Stimulated activated naive CD8-positive, alpha-beta T cell treated with anti-CD3 and anti-CD28 coated beads, Interleukin-15, Interleukin-2, amounts not matched to agents 100 ng/mL and 50 ng/mL, for 24 hours (primary cell): ENCODE results near the gene EDNRA.

ENCODE experiments used
- H3K27ac Mint-ChIP-seq: one replicate; pipeline ENCODE4 v1.8.0; 2021; ENCODE audit warnings: mild to moderate bottlenecking, mixed read lengths
- H3K27me3 Mint-ChIP-seq: one replicate; pipeline ENCODE4 v1.8.0; 2021; ENCODE audit warnings: mixed read lengths
- H3K36me3 Mint-ChIP-seq: one replicate; pipeline ENCODE4 v1.8.0; 2021; ENCODE audit warnings: low read depth, mixed read lengths
- H3K4me1 Mint-ChIP-seq: one replicate; pipeline ENCODE4 v1.8.0; 2021; ENCODE audit warnings: low read depth, mixed read lengths
- H3K4me3 Mint-ChIP-seq: one replicate; pipeline ENCODE4 v1.8.0; 2021; ENCODE audit warnings: mild to moderate bottlenecking, mixed read lengths
- H3K9me3 Mint-ChIP-seq: one replicate; pipeline ENCODE4 v1.8.0; 2021; ENCODE audit warnings: mixed read lengths

EDNRA gene

GRCh38 chr4:147487616-147488015 lies 6.7 kb downstream of the EDNRA start:
- peaks cover 2% of the 10 kb centered on the region for H3K27me3 Mint-ChIP-seq
- no peaks in the 10 kb centered on the region for H3K36me3 Mint-ChIP-seq
- H3K4me3 Mint-ChIP-seq, result no peak overlapping the region
- H3K9me3 Mint-ChIP-seq, result no peaks in the 10 kb centered on the region
- H3K4me1 Mint-ChIP-seq, result no peaks in the 10 kb centered on the region
- H3K27ac Mint-ChIP-seq, result no peak overlapping the region

GRCh38 chr4:147488556-147488955 lies 7.7 kb downstream of the EDNRA start:
- Mint-ChIP-seq H3K9me3 (no peaks in the 10 kb centered on the region), H3K27ac (no peak overlapping the region), H3K27me3 (no peaks in the 10 kb centered on the region), H3K36me3 (no peaks in the 10 kb centered on the region), H3K4me3 (no peak overlapping the region), H3K4me1 (no peaks in the 10 kb centered on the region)

- Mint-ChIP-seq H3K27me3 (peaks cover 4% of the 10 kb centered on the region), H3K4me3 (no peak overlapping the region), H3K27ac (no peak overlapping the region), H3K36me3 (no peaks in the 10 kb centered on the region), H3K9me3 (peaks cover 3% of the 10 kb centered on the region), H3K4me1 (no peaks in the 10 kb centered on the region)
These were observed 10.2 kb downstream of the EDNRA start for GRCh38 chr4:147491086-147491485.

- Mint-ChIP-seq H3K27me3 (peaks cover 4% of the 10 kb centered on the region), H3K4me1 (no peaks in the 10 kb centered on the region), H3K4me3 (no peak overlapping the region), H3K27ac (no peak overlapping the region), H3K36me3 (no peaks in the 10 kb centered on the region), H3K9me3 (peaks cover 3% of the 10 kb centered on the region)
These were observed 11.4 kb downstream of the EDNRA start for GRCh38 chr4:147492306-147492705.

GRCh38 chr4:147492761-147493160 lies 11.9 kb downstream of the EDNRA start:
- Mint-ChIP-seq H3K36me3 (no peaks in the 10 kb centered on the region), H3K4me3 (no peak overlapping the region), H3K4me1 (no peaks in the 10 kb centered on the region), H3K27me3 (peaks cover 4% of the 10 kb centered on the region), H3K9me3 (peaks cover 3% of the 10 kb centered on the region), H3K27ac (no peak overlapping the region)

DNA sequence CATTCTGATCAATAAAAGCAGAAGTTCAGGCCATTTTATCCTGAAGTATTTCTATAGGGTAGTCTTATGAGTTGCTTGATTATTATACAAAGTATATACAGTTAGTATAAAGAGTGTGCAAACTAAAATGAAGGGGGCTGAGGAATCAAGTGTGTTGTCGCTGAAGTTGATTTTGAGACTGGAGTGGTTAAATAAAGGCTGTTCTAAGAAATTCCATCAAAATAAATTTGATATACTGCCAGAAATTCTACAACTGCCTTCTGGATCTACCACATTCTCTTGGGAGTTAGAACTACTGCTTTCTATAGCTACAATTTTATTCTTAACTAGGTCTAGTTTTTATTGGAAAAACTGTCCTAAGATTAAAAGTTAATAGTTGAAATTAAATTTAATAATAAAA lies 12.4 kb downstream of the EDNRA start:
- H3K36me3 Mint-ChIP-seq, result no peaks in the 10 kb centered on the region
- H3K9me3 Mint-ChIP-seq, result peaks cover 3% of the 10 kb centered on the region
- peaks cover 4% of the 10 kb centered on the region for H3K27me3 Mint-ChIP-seq
- no peak overlapping the region for H3K27ac Mint-ChIP-seq
- H3K4me1 Mint-ChIP-seq, result no peaks in the 10 kb centered on the region
- no peak overlapping the region for H3K4me3 Mint-ChIP-seq

DNA sequence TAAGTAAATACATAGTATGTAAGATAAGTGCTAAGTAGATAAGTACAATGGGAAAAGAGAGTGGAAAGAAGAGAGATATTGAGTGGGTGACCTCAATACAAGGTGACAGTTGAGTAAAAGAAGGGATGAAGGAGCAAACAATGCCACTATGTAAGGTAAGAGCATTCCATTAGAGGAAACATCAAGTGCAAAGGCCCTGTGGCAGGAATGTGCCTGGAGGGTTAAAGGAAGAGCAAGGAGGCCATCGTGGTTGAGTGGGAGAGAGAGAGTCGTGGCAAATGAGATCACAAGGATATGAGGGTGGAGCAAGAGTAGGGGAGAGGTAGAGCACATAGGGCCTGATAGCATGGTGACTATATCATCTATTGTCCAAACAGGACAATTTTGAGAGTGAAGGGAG lies 13.4 kb downstream of the EDNRA start:
- H3K4me1 Mint-ChIP-seq, result no peaks in the 10 kb centered on the region
- no peak overlapping the region for H3K27ac Mint-ChIP-seq
- H3K36me3 Mint-ChIP-seq, result no peaks in the 10 kb centered on the region
- H3K9me3 Mint-ChIP-seq, result peaks cover 3% of the 10 kb centered on the region
- H3K4me3 Mint-ChIP-seq, result no peak overlapping the region
- H3K27me3 Mint-ChIP-seq, result peaks cover 4% of the 10 kb centered on the region

DNA sequence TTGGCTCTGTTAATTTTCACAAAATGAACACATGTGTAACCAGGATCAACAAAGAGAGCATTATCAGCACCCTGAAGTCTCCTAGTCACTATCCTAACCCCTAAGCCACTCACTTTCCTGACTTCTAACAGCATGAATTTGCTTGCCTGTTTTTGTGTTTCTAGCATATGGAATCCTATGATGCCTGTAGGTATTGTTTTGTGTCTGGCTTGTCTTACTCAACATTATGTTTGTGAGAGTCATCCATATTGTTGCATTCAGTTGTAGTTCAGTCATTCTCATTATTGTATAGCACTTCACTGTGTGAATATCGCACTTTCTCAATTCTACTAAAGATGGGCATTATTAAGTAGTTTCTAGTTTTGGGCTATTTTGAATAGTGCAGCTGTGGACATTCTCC lies 15.6 kb downstream of the EDNRA start:
- H3K9me3 Mint-ChIP-seq, result peaks cover 3% of the 10 kb centered on the region
- H3K27me3 Mint-ChIP-seq, result peaks cover 6% of the 10 kb centered on the region
- no peaks in the 10 kb centered on the region for H3K36me3 Mint-ChIP-seq
- no peaks in the 10 kb centered on the region for H3K4me1 Mint-ChIP-seq
- H3K4me3 Mint-ChIP-seq, result no peak overlapping the region
- no peak overlapping the region for H3K27ac Mint-ChIP-seq

DNA sequence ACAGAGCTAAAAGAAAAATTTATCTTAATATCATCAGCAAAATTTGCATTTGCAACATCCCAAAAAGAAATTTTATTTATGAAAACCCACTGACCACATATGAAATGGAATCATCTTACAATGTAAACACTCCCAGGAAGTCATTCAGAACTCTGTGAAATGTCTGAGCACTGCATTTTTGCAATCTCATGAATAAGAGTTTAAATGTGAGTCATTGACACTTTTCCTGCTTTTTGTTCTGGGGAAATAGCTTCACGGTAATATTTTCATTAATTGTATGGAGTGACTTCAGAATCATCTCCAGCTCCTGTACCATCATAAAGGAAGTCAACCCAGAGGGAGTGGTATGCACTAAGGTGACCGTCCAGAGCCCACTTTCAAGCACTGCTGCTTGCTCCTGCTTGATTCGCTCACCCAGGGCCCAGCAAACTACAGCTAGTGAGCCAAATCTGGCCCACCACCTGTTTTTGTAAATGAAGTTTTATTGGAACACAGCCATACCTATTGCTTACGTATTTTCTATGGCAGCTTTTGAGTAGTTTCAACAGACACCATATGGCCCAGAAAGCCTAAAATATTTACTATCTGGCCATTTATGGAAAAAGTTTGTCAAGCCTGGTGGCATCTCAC lies 17.2 kb downstream of the EDNRA start:
- Mint-ChIP-seq H3K4me3 (no peak overlapping the region), H3K27me3 (peaks cover 11% of the 10 kb centered on the region), H3K4me1 (no peaks in the 10 kb centered on the region), H3K9me3 (peaks cover 3% of the 10 kb centered on the region), H3K36me3 (no peaks in the 10 kb centered on the region), H3K27ac (no peak overlapping the region)

DNA sequence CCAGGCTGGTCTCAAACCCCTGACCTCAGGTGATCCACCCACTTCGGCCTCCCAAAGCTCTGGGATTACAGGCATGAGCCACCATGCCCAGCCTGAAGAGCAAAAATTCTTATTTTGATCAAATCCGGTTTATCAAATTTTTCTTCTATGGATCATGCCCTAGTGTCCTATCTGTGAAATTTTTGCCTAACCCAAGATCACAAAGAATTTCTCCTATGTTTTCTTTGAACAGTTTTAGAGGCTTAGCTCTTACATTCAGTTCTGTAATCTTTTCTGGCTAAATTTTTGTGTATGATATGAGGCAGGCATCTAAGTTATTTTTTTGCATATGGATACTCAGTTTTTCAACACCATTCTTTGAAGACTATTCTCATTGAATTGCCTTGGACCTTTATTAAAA lies 27.4 kb downstream of the EDNRA start:
- H3K9me3 Mint-ChIP-seq, result no peaks in the 10 kb centered on the region
- peaks cover 3% of the 10 kb centered on the region for H3K27me3 Mint-ChIP-seq

DNA sequence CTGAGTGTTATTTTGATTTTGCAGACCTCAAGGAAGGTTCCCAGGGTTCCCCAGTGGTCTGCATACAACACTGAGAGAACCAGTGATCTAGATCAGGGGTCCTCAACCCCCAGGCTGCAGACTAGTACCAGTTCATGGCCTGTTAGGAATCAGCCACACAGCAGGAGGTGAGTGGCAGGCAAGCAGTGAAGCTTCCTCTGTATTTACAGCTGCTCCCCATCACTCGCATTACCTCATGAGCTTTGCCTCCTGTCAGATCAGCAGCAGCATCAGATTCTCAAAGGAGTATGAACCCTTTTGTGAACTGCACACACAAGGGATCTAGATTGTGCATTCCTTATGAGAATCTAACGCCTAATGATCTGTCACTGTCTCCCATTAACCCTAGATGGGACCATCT lies 28.5 kb downstream of the EDNRA start:
- H3K9me3 Mint-ChIP-seq, result no peaks in the 10 kb centered on the region
- peaks cover 3% of the 10 kb centered on the region for H3K27me3 Mint-ChIP-seq
- H3K27ac Mint-ChIP-seq, result no peak overlapping the region
- no peaks in the 10 kb centered on the region for H3K4me1 Mint-ChIP-seq
- no peak overlapping the region for H3K4me3 Mint-ChIP-seq
- no peaks in the 10 kb centered on the region for H3K36me3 Mint-ChIP-seq

More for the DNA sequence above, 27.4 kb downstream of the EDNRA start:
- H3K4me3 Mint-ChIP-seq, result no peak overlapping the region
- no peaks in the 10 kb centered on the region for H3K36me3 Mint-ChIP-seq
- H3K4me1 Mint-ChIP-seq, result no peaks in the 10 kb centered on the region
- H3K27ac Mint-ChIP-seq, result no peak overlapping the region

- no peaks in the 10 kb centered on the region for H3K36me3 Mint-ChIP-seq
- no peaks in the 10 kb centered on the region for H3K9me3 Mint-ChIP-seq
- H3K27ac Mint-ChIP-seq, result no peak overlapping the region
- peaks cover 3% of the 10 kb centered on the region for H3K27me3 Mint-ChIP-seq
- H3K4me1 Mint-ChIP-seq, result no peaks in the 10 kb centered on the region
- H3K4me3 Mint-ChIP-seq, result no peak overlapping the region
These were observed 30.2 kb downstream of the EDNRA start for GRCh38 chr4:147510962-147511668.

GRCh38 chr4:147513091-147513490 lies 32.2 kb downstream of the EDNRA start:
- no peak overlapping the region for H3K4me3 Mint-ChIP-seq
- H3K4me1 Mint-ChIP-seq, result no peaks in the 10 kb centered on the region
- no peak overlapping the region for H3K27ac Mint-ChIP-seq
- H3K36me3 Mint-ChIP-seq, result no peaks in the 10 kb centered on the region
- H3K27me3 Mint-ChIP-seq, result peaks cover 3% of the 10 kb centered on the region
- H3K9me3 Mint-ChIP-seq, result no peaks in the 10 kb centered on the region

GRCh38 chr4:147513952-147514351 lies 33.1 kb downstream of the EDNRA start:
- Mint-ChIP-seq H3K4me1 (no peaks in the 10 kb centered on the region), H3K4me3 (no peak overlapping the region), H3K27ac (no peak overlapping the region), H3K9me3 (no peaks in the 10 kb centered on the region), H3K36me3 (no peaks in the 10 kb centered on the region), H3K27me3 (no peaks in the 10 kb centered on the region)

DNA sequence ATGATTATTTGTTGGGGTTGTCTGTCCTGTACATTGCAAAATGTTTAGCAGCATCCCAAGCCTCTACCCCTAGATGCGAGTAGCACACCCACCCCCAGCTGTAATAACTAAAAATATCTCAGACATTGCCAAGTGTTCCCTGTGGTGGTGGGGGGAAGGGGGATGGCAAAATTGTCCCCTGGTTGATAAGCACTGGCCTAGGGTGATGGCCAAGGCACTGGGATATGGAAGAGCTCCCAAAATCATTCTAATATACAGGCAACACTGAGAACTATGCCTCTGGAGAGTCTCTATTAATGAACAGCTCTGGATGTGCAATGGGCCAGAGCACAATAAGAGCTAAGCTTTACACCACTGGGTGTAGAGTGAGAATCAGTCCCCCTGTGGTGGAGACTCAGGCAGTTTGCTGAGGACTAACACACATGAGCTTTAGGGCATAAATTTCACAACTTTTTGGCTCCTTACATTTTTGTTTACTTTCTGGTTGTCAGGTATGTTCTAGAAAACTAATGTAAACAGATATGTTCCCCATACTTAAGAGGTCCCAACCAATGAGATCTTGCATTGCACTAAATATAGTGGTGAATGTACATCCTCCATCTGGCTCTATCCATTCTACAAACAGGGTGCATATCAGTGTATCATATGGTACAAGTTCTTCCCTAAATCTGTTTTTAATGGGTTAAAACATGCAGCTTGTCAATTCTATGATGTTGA lies 34.5 kb downstream of the EDNRA start:
- no peak overlapping the region for H3K27ac Mint-ChIP-seq
- H3K4me3 Mint-ChIP-seq, result no peak overlapping the region
- no peaks in the 10 kb centered on the region for H3K9me3 Mint-ChIP-seq
- H3K4me1 Mint-ChIP-seq, result no peaks in the 10 kb centered on the region
- H3K27me3 Mint-ChIP-seq, result no peaks in the 10 kb centered on the region
- H3K36me3 Mint-ChIP-seq, result no peaks in the 10 kb centered on the region
